HepG2 (cell line): ENCODE measurements around the gene WDR13. TPM values are rescaled to one million over a fixed set of nuclear protein-coding genes. Genes with fewer than 3 reads are reported as not detected.

Experiments
- ATAC-seq: fragments of 200-7000 bp; cut with Tn5 transposase; 3 replicates; pipeline ENCODE4 v1.9.1; 2020; ENCODE audit warnings: mild to moderate bottlenecking, moderate library complexity
- Bru-seq: library from RNA; stranded (reverse); fragments of 400-500 nt; gene quantifications from one replicate; lab custom pipeline; 2021; lab: Mats Ljungman, UMichigan
- BruChase-seq, 2 experiments: library from RNA; stranded (reverse); fragments of 400-500 nt; gene quantifications; one replicate each; lab custom pipeline; 2021; lab: Mats Ljungman, UMichigan
- BruUV-seq: library from RNA; stranded (reverse); fragments of 400-500 nt; replicated peaks from 2 replicates; lab custom pipeline; 2021; lab: Mats Ljungman, UMichigan
- CTCF ChIA-PET: fragments of 300-600 bp; formaldehyde crosslinking; extraction: SDS; loops from one replicate; lab custom pipeline; 2021; ENCODE audit warnings: low total read pairs, inconsistent platforms, low intra/inter-chr PET ratio; lab: Yijun Ruan, JAX
- POLR2A ChIA-PET: fragments of 350-600 bp; sonication (Branson Sonifier 250); formaldehyde crosslinking; loops from one replicate; lab custom pipeline; 2020; ENCODE audit warnings: antibody characterized with exemption, inconsistent platforms; lab: Yijun Ruan, JAX
- DNase-seq: peaks from one replicate; pipeline ENCODE4 v3.0.0-alpha.2; 2015; ENCODE audit warnings: low spot score
- FAIRE-seq: peaks from 3 replicates; lab custom pipeline; 2011; peaks lifted over from hg19 to GRCh38; lab: Jason Lieb, UNC
- H2AFZ ChIP-seq: one replicate; pipeline ENCODE4 v1.6.1; 2011; ENCODE audit warnings: low read length, inconsistent platforms
- H3K27ac ChIP-seq: fragments of 300-600 bp; 3 replicates; pipeline ENCODE4 v1.8.0; 2011; ENCODE audit warnings: mixed run types, mild to moderate bottlenecking, mixed read lengths, low read length, inconsistent platforms; ENCODE audit not compliant: insufficient read depth; ENCODE audit errors: extremely low read length
- H3K27me3 ChIP-seq, 2 experiments: fragments of 200-600 bp in 1 of 2; 2 replicates in 1 of 2; 3 replicates in 1 of 2; pipeline versions ENCODE4 v1.6.0 to v1.8.0; 2011; ENCODE audit warnings: low read length in 2 of 2, mild to moderate bottlenecking in 2 of 2, moderate library complexity in 2 of 2, inconsistent platforms in 1 of 2; ENCODE audit not compliant: insufficient read depth in 2 of 2, control insufficient read depth in 1 of 2
- H3K36me3 ChIP-seq, 2 experiments: fragments of 200-600 bp in 1 of 2; replicated peaks in 1 of 2; 2 replicates in 1 of 2; 3 replicates in 1 of 2; pipeline versions ENCODE4 v1.5.1 to v1.8.0; 2011; ENCODE audit warnings: low read length in 2 of 2, inconsistent platforms in 1 of 2; ENCODE audit not compliant: insufficient read depth in 2 of 2, control insufficient read depth in 1 of 2
- H3K4me1 ChIP-seq: 2 replicates; pipeline ENCODE4 v1.5.1; 2012; ENCODE audit warnings: low read length, inconsistent platforms; ENCODE audit not compliant: insufficient read depth
- H3K4me2 ChIP-seq: 2 replicates; pipeline ENCODE4 v1.6.0; 2011; ENCODE audit warnings: low read depth, low read length, inconsistent platforms
- H3K4me3 ChIP-seq, 3 experiments: fragments of 200-600 bp in 1 of 3; sonication (generic), shearing (Covaris generic) in 1 of 3; replicated peaks in 1 of 3; 2 replicates each; pipeline ENCODE4 v1.5.1; 2011 to 2016; ENCODE audit warnings: low read length in 3 of 3, inconsistent platforms in 2 of 3, low read depth in 2 of 3, mild to moderate bottlenecking in 2 of 3, control low read depth in 1 of 3, mixed read lengths in 1 of 3; ENCODE audit not compliant: insufficient read depth in 1 of 3
- H3K79me2 ChIP-seq: one replicate; pipeline ENCODE4 v1.6.1; 2011; ENCODE audit warnings: low read length, inconsistent platforms; ENCODE audit not compliant: insufficient read depth
- H3K9ac ChIP-seq: 2 replicates; pipeline ENCODE4 v1.6.0; 2011; ENCODE audit warnings: mild to moderate bottlenecking, low read depth, low read length, inconsistent platforms; ENCODE audit not compliant: insufficient read depth
- H3K9me3 ChIP-seq: 2 replicates; pipeline ENCODE4 v1.5.1; 2012; ENCODE audit warnings: mild to moderate bottlenecking, low read length
- H4K20me1 ChIP-seq: 2 replicates; pipeline ENCODE4 v1.6.0; 2011; ENCODE audit warnings: inconsistent platforms, mild to moderate bottlenecking, low read length, moderate library complexity; ENCODE audit not compliant: insufficient read depth
- GABPA ChIP-seq, 2 experiments: IDR thresholded peaks; 2 replicates each; pipeline ENCODE4 v1.6.1; 2011 to 2016; ENCODE audit warnings: low read depth in 2 of 2, low read length in 1 of 2, missing biosample characterization in 1 of 2, missing genetic modification characterization in 1 of 2
- NFYB ChIP-seq: sonication (generic); formaldehyde crosslinking; IDR thresholded peaks from 2 replicates; pipeline ENCODE4 v1.4.0; 2020; ENCODE audit warnings: missing genetic modification reagents
- NR2F1 ChIP-seq, 2 experiments: fragments of 450-650 bp in 1 of 2; formaldehyde crosslinking in 1 of 2; IDR thresholded peaks; 2 replicates each; pipeline versions ENCODE4 v1.5.0 to v1.6.1; 2016 to 2020; ENCODE audit warnings: mild to moderate bottlenecking in 1 of 2, missing compliant biosample characterization in 1 of 2, missing genetic modification reagents in 1 of 2, moderate library complexity in 1 of 2
- ZNF746 ChIP-seq: sonication (generic); formaldehyde crosslinking; IDR thresholded peaks from 2 replicates; pipeline ENCODE4 v1.8.0; 2022; ENCODE audit warnings: mild to moderate bottlenecking, missing genetic modification reagents
- WGBS: methylation state at CpG from one replicate; pipeline ENCODE4 v1.1.6; 2017; ENCODE audit warnings: low lambda C conversion rate; 5-methylcytosine and 5-hydroxymethylcytosine counted together
- in situ Hi-C: cut with HindIII; loops from 2 replicates; pipeline ENCODE4 v1.10.0; 2017; ENCODE audit warnings: low pct_unique_long_range_greater_than_20kb; ENCODE audit not compliant: extremely low pct_ligation_motif_present
- intact Hi-C: fragments of 100-400 bp; cut with micrococcal nuclease; formaldehyde crosslinking; loops from one replicate; pipeline ENCODE4 v1.10.0; 2022; ENCODE audit not compliant: unreplicated experiment
- long read RNA-seq, 2 experiments: library from RNA in 1 of 2; library from polyadenylated mRNA in 1 of 2; stranded (forward) in 1 of 2; unstranded in 1 of 2; transcript quantifications; one replicate each; pipeline ENCODE4 v2.0.0, GENCODE V29; 2019 to 2022
- polyA minus RNA-seq, 3 experiments: library from RNA; depleted of rRNA, polyadenylated mRNA; stranded (reverse); fragments of >200 nt; gene quantifications; 2 replicates each; pipeline ENCODE4 v1.2.3, GENCODE V29; 2011; ENCODE audit warnings: low replicate concordance in 1 of 3
- polyA plus RNA-seq, 8 experiments: library from polyadenylated mRNA; depleted of rRNA in 3 of 8; stranded (reverse) in 7 of 8; unstranded in 1 of 8; fragments of >200 nt; fragmentation: Illumina TruSeq in 4 of 8; extraction: Trizol in 4 of 8; gene quantifications; 2 replicates each; pipeline versions ENCODE4 v1.2.1 to v1.2.3, GENCODE V29; 2011 to 2016; ENCODE audit warnings: low read depth in 4 of 8, missing spikeins in 1 of 8, mixed read lengths in 1 of 8; ENCODE audit not compliant: insufficient read depth in 1 of 8
- total RNA-seq, 5 experiments: library from RNA; depleted of rRNA; stranded (reverse); fragments of >200 nt; fragmentation: Illumina TruSeq; extraction: Trizol; gene quantifications; 2 replicates each; pipeline ENCODE4 v1.2.3, GENCODE V29; 2016; ENCODE audit warnings: low read depth in 1 of 5
- TF ChIP-seq, protein P1 (sequence below): fragments of 450-650 bp; IDR thresholded peaks from 2 replicates; pipeline ENCODE4 v1.6.1; 2016
- TF ChIP-seq, protein P2 (sequence below): IDR thresholded peaks from 2 replicates; pipeline ENCODE4 v1.6.1; 2012; ENCODE audit warnings: inconsistent platforms
- TF ChIP-seq, protein P3 (sequence below): sonication (generic); formaldehyde crosslinking; IDR thresholded peaks from 2 replicates; pipeline ENCODE4 v1.5.0; 2020; ENCODE audit warnings: missing genetic modification reagents

Gene WDR13
- 19.3 and 28.7 TPM in 2 replicates for total RNA-seq (2016; rRNA removed; fragmentation: Illumina TruSeq; extraction: Trizol)
- total RNA-seq (2016; cell fraction: cytosol; rRNA removed; fragmentation: Illumina TruSeq; extraction: Trizol; ENCODE audit: low read depth), result 23.0 and 33.2 TPM in 2 replicates
- 20.8 and 29.5 TPM in 2 replicates for total RNA-seq (2016; cell fraction: insoluble cytoplasmic fraction; rRNA removed; fragmentation: Illumina TruSeq; extraction: Trizol)
- total RNA-seq (2016; cell fraction: membrane; rRNA removed; fragmentation: Illumina TruSeq; extraction: Trizol), result 42.7 and 44.4 TPM in 2 replicates
- 15.9 and 18.0 TPM in 2 replicates for total RNA-seq (2016; cell fraction: nucleus; rRNA removed; fragmentation: Illumina TruSeq; extraction: Trizol)
- polyA plus RNA-seq (2011; rRNA removed), result 37.1 and 52.7 TPM in 2 replicates
- 31.9 and 50.0 TPM in 2 replicates for polyA plus RNA-seq (2011; cell fraction: cytosol; rRNA removed)
- polyA plus RNA-seq (2011; cell fraction: nucleus; rRNA removed), result 389 and 473 TPM in 2 replicates
- 55.2 and 81.7 TPM in 2 replicates for polyA plus RNA-seq (2012)
- 21.0 and 24.5 TPM in 2 replicates for polyA plus RNA-seq (2016; cell fraction: cytosol; fragmentation: Illumina TruSeq; extraction: Trizol; ENCODE audit: low read depth)
- polyA plus RNA-seq (2016; cell fraction: insoluble cytoplasmic fraction; fragmentation: Illumina TruSeq; extraction: Trizol; ENCODE audit: low read depth), result 20.4 and 20.7 TPM in 2 replicates
- 28.5 and 34.5 TPM in 2 replicates for polyA plus RNA-seq (2016; cell fraction: membrane; fragmentation: Illumina TruSeq; extraction: Trizol; ENCODE audit: low read depth)
- polyA plus RNA-seq (2016; cell fraction: nucleus; fragmentation: Illumina TruSeq; extraction: Trizol; ENCODE audit: insufficient read depth, low read depth), result 29.3 and 35.6 TPM in 2 replicates
- 95.4 and 111 TPM in 2 replicates for polyA minus RNA-seq (2011; rRNA and poly(A)+ RNA removed; ENCODE audit: low replicate concordance)
- polyA minus RNA-seq (2011; cell fraction: cytosol; rRNA and poly(A)+ RNA removed), result 39.0 and 46.7 TPM in 2 replicates
- 36.2 and 42.4 TPM in 2 replicates for polyA minus RNA-seq (2011; cell fraction: nucleus; rRNA and poly(A)+ RNA removed)
- Bru-seq, nascent RNA, result percentile 57 among the genes with signal in this experiment
- percentile 62 among the genes with signal in this experiment for BruChase-seq, experiment 1, labeled RNA remaining after a 6-hour chase
- percentile 59 among the genes with signal in this experiment for BruChase-seq, experiment 2, labeled RNA remaining after a 2-hour chase
- long read RNA-seq, experiment 1, full-length matches to known transcripts, result 25 of 40 reads
- long read RNA-seq, experiment 1, partial matches to known transcripts, result 6 of 40 reads
- long read RNA-seq, experiment 1, other reads (novel, unspliced or antisense), result 9 of 40 reads
- long read RNA-seq, experiment 2, full-length matches to known transcripts, result 32 of 78 reads
- long read RNA-seq, experiment 2, partial matches to known transcripts, result 23 of 78 reads
- long read RNA-seq, experiment 2, other reads (novel, unspliced or antisense), result 23 of 78 reads

DNA sequence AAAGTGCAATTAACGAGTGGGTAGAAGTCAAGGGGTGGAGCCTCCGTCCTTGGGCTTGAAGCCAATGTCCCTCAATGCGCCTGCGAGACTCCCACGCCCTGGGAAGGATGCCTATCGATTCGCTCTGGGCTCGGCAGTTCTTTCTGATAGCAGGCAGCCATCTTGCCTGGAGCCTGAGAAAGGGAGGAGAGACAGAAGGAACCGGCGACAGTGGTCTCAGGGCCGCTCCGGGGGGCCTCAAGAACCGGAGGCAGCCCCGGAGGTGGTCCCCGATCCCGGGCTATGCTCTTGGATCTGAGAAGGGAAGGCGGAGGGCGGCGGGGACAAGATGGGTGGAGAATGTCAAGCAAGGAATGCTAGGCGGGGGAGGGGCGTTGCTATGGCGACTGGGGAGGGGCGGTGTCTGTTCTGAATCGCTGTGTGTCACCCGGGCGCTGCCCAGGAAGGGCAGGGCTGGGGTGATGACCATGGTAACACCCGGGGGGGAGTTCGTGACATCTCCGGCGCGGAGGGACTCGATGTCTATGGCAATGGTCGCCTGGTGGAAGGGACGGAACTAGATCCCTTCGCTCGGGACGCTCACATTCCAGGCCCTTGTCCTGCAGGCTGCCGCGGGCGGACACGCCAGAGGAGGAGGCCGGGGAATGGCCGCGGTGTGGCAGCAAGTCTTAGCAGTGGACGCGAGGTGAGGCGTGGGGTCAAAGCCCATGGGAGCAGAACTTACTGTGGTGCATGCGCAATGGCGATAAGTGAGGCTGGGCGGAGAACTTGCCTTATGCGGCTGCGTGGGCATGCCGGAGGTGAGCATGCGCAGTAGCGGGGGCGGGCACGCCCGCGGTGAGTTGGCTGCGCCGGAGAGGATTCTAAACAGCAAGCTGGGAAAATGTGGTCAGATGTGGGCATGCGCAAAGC, at the start of gene WDR13:
Gene WDR13 (plus strand): TSS at position 140 of the 912 bp plus-strand sequence. CDS start 505 bp downstream, at position 645.
- Histone ChIP-seq H3K4me2 (peak within 1 kb of the TSS; percentile 84), H3K9ac (peak within 1 kb of the TSS; percentile 95), H3K79me2 (no peaks in the 10 kb centered on the region), H3K27me3 (no peaks in the 10 kb centered on the region), H3K27ac (peak within 1 kb of the TSS; percentile 98), H3K9me3 (no peaks in the 10 kb centered on the region), H4K20me1 (no peaks in the 10 kb centered on the region), H3K4me3 (peak within 1 kb of the TSS; percentile 73 to 81 (median 74); a peak in 5 of 6 replicates), H3K36me3 (peaks cover 2 to 5% of the 10 kb centered on the region in 2 experiments; a peak in 3 of 5 replicates), H2AFZ (no peak within 1 kb of the TSS), H3K4me1 (peaks cover 17% of the 10 kb centered on the region)
- DNase-seq (peak; percentile 84), FAIRE-seq (peak; percentile 94), ATAC-seq (peak; percentile 89)
- 0% methylated on average over 7 of the region's 62 CpGs for whole genome bisulfite sequencing
- POLR2A ChIA-PET, result interaction anchor here (0.7 to 1.0 kb wide), 4 partner anchors 20 to 79 kb away, joined by 3 to 15 read pairs (median 4); partner anchors contain the start of gene RBM3
- in situ Hi-C loops (no loop called here), intact Hi-C loops (no loop called here)
- CTCF ChIA-PET, result no interaction called here
- TSS peak; percentile 95 for BruUV-seq
- TF ChIP-seq, protein P1, sequence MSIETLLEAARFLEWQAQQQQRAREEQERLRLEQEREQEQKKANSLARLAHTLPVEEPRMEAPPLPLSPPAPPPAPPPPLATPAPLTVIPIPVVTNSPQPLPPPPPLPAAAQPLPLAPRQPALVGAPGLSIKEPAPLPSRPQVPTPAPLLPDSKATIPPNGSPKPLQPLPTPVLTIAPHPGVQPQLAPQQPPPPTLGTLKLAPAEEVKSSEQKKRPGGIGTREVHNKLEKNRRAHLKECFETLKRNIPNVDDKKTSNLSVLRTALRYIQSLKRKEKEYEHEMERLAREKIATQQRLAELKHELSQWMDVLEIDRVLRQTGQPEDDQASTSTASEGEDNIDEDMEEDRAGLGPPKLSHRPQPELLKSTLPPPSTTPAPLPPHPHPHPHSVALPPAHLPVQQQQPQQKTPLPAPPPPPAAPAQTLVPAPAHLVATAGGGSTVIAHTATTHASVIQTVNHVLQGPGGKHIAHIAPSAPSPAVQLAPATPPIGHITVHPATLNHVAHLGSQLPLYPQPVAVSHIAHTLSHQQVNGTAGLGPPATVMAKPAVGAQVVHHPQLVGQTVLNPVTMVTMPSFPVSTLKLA, result 0 out of 2 replicates have a peak, but pooled peaks have one; percentile 9
- TF ChIP-seq NFYB (no peak), NR2F1 (CRISPR knock-in tag; IDR thresholded peaks at IDR 0.05) (peak in 1 of 2 experiments; percentile 37; a peak in 2 of 4 replicates), ZNF746 (CRISPR knock-in tag) (no peak), GABPA (IDR thresholded peaks at IDR 0.05; ENCODE audit: low read depth, low read length) (no peak), GABPA (CRISPR knock-in tag; IDR thresholded peaks at IDR 0.05; ENCODE audit: low read depth) (no peak; the same call in 1 of the 2 replicates)
- TF ChIP-seq, protein P2, sequence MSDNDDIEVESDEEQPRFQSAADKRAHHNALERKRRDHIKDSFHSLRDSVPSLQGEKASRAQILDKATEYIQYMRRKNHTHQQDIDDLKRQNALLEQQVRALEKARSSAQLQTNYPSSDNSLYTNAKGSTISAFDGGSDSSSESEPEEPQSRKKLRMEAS, result peak; percentile 42; the same call in 1 of the 2 replicates
- TF ChIP-seq, protein P3, sequence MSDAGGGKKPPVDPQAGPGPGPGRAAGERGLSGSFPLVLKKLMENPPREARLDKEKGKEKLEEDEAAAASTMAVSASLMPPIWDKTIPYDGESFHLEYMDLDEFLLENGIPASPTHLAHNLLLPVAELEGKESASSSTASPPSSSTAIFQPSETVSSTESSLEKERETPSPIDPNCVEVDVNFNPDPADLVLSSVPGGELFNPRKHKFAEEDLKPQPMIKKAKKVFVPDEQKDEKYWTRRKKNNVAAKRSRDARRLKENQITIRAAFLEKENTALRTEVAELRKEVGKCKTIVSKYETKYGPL (CRISPR knock-in tag), result no peak
